GM18526 (cell line): ENCODE results near the gene CLIP2.

ENCODE experiments used
- POLR2A ChIP-seq: IDR thresholded peaks from 3 replicates; pipeline ENCODE4 v1.6.1; 2011; ENCODE audit not compliant: insufficient read length; ENCODE audit errors: extremely low read depth

Gene CLIP2

DNA sequence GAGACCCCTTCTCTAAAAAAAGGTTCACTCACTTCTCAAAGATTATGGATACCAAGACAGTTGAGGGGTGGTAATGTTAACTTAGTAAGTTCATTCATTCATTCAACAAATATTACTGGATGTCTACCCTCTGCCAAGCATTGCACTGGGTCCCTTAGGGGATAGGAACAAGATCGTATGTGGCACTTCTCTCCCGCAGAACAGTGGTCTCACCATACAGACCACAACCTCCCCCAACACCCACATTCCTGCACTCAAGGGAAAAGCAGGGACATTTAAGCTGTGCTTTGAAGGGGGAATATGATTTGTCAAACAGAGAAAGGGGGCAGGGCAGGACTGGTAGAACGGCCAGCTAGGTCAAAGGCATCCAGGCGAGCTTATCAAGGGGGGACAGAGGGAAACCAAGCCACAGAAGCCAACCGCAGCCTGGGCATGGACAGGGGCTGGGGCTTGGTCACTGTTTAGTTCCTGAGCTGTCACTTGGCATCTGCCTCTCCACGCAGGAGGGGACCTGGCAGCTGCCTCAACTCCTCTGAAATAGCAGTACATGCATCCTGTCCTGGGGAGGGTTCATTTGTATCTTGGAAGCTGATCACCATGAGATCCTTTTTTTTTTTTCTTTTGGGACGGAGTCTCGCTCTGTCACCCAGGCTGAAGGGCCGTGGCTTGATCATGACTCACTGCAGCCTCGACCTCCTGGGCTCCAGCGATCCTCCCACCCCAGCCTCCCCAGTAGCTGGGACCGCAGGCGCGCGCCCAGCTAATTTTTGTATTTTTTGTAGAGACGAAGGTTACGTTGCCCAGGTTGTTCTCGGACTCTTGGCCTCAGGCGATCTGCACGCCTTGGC lies 949 bp upstream of the CLIP2 start:
- no peak for TF ChIP-seq POLR2A

DNA sequence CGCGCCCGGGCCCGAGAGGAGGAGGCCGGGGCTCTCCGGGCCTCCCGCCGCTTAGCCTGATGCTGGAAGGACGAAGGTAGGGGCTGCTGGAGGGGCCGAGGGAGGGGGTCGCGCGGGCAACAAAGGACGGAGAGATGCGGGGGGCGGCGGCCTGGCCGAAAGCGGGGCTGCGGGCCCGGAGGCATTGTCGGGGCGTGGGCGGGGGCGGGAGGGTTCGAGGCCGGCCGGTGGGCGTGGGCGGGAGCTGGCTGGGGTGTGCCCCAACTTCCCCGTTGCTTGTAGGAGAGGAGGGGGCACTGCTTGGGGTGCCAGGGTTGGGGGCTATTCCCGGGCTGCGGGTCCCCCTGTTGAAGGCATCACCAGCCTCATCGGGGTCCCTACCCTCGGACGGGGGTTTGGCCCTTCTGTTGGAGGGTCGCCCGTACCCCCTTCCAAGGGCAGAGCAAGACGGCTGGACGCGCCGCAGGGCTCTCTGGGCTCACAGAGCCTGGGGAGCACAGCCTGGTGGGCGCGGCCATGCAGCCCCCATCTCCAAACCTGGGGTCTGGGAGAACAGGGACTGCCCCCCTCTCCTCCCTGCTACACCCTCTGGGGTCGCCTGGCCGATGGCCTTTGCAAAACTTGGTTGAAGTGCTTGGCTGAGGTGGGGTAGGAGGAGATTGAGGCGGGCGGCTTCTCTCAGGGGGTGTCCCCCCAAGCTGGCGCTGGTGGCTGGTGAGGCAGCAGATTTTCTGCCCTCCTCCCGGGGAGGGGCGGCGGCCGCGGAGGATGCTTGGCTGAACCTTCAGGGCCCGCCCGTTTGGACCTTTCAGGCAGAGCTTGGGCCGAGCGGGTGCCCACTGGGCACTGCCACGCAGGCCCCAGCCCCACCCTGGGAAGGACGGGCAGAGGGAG lies 699 bp downstream of the CLIP2 start:
- no peak for TF ChIP-seq POLR2A

DNA sequence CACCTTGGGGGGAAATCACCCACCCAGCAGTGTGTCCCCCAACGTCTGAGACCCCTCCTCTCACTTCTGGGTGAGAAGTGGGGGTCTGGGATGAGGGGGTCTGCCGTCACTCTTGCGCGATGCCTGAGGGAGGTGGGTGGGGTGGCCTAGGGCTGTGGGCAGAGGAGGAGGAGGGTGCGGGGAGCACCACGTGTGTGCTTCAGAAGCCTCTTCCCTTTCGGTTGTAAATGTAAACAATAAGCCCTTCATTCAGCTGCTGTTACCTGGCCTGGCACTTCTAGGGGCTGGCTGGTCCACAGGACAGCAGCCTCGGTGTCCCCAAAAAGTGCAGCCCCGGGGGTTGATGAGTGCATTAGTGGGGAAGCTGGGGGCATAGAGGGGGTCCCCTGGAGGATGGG lies 1.3 kb downstream of the CLIP2 start:
- TF ChIP-seq POLR2A: no peak

DNA sequence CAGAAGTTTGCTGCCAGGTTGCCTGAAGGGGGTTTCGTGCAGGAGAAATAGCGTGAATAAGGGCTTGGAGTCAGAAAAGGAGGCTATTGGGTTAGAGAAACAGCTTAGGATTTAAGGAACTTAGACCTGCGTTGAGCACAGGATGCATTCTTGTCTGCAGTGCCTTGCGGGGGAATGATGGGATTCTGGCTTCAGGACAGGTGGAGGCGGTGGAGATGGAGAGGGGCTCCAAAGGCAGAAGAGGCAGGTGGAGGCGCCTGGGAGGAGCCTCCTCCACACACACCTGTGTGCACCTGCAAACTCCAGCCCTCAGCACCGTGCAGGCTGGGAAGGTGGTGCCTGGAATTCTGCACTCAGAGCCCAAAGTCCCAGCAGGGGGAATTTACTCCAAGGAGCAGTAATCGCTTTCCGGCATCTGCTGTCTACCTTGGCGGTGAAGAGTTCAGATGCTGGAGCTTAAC lies 1.8 kb downstream of the CLIP2 start:
- TF ChIP-seq POLR2A: no peak

DNA sequence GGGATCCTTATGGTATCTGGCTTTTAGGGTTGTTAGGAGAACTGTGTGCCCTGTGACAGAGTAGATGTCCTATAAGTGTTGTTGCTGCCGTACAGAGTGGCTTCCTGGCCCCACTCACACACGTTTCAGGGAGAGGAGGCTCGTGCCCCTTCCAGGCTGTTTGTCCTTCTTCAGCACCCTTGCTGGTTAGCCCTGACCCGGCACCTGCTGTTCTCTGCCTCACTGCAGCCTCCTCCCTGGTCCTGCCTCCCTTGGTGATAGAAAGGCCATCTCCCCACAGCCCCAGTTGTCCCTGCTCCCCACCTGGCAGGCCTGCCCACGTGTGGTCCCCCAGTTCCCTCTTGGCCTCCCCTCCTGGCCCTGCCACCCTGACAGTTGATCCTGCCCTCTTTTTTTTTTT lies 2.3 kb downstream of the CLIP2 start:
- no peak for TF ChIP-seq POLR2A

DNA sequence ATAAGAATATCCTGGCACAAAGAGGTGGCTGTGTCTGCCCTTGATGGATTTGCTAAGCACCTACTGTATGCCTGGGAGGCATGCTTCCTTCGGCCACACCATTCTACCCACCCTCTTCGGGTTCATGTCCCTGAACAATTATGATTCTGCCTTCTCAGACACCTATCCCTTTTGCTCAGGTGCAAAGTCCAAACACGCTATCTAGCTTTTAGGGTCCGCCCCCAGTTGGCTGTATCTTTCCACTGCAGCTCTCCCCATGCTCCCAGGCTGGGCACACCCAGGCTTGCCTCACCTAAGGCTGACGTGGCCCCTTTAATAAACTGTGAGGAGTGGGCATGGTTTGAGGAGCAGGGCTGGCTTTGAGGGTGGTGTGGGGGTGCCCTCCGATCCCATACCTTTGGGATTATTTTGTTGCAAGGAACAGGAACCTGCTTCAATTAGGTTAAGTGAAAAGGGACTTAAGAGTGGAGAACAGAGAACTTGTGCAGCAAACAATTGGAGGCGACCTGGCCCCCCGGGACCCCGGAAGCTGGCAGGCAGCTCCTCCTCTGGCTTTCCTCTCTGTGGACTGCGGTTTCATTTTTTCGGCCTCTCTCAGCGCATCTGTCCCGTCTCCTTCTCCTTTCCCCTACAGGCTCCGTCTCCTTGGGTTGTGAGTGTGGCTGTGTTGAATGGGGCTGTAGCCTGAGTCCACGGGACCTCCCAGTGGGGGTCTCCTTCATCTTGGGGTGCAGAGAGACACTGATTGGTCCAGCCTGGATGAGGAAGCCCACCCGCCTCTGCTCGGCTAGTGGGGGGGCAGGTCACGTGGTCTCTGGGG lies 3.8 kb downstream of the CLIP2 start:
- no peak for TF ChIP-seq POLR2A

DNA sequence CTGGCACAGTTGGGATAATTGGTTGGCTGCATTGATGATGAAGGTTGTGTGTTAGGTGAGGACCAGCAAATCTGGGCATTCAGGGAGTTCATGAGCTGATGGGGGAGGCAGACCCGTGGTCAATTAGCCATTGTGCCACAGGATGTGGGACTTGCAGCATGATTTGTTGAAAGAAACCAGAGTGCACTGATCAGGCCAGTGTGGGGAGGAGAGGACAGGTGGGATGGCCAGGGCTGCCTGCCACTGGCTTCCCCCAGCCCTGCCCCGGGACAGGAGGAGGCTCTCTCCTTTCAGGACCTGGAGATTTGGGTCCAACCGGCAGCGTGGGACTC lies 4.3 kb downstream of the CLIP2 start:
- TF ChIP-seq POLR2A: no peak

DNA sequence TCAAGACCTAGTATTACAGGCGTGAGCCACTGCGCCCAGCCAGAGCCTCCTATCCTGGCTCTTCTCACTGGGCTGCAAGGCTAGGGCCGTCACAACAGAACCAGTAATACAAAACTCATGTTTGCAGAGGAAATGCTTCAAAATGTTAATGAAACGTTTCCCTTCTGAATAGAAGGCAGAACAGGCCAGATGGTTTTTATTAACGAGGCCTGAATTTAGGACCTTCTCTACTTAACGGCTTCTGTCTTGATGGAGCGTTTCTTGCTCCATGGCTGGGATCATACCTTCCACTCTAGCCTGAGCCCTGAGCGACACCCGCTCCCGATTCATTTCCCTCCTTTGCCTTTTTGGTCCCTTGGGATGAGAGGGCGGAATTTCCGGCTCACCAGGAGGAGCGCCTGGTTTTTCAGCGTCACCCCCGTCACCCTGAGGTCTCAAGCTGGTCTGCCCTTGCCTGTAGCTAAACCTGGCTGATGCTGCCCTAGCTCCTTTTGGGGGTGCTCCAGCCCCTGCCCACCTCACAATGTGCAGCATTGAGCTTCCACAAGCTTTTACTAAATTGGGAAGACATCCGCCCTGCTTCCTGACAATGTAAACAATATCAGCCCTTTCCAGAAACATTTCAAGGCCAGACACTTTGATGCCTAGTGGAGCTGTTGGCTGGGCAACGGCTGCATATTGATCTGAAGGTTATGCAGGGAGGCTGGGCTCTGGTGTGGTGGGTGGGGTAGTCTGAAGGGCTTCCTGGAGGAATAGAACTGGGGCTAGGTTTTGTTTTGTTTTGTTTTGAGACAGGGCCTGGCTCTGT lies 5.2 kb downstream of the CLIP2 start:
- TF ChIP-seq POLR2A: no peak

DNA sequence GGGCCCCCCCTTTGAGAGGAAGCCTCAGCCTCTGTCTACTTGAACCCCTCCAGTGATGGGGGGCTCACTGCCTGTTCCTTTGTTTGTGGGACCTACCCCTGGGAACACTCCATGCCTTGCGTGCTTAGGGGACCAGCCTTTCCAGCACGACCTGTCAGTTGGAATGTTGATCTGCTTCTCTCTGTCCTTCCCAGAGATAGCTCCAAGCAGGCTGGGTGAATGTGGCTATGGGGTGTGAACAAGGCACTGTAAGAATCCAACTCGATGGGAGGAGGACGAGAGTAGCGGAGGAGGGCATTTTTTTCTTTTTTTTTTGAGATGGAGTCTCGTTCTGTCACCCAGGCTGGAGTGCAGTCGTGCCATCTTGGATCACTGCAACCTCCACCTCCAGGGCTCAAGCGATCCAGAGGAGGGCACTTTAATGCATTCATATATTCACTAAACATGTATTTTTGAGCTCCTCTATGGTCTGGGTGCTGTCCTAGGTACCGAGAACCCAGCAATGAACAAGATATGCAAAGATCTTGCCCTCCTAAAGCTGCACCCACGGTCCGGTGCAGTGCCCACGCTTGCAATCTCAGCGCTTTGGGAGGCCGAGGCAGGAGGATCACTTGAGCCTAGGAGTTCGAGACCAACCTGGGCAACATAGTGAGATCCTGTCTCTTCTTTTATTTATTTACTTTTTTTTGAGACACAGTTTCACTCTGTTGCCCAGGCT lies 8.5 kb downstream of the CLIP2 start:
- no peak for TF ChIP-seq POLR2A

DNA sequence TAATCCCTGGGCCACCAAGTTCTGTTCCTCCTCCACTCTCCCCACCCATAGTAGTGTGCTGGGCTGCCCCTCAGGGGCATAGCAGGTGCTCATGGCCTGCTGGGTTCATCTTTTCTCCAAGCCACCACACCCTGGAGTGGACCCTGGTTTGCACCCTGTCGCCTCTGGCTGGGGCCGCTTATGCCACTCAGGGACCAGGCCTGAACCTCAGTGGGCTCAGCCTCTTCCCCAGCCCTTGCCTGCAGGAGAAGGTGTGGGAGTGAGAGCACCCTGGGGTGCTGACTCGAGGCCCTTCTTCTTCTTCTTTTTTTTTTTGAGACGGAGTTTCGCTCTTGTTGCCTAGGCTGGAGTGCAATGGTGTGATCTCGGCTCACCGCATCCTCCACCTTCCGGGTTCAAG lies 10.2 kb downstream of the CLIP2 start:
- TF ChIP-seq POLR2A: no peak

DNA sequence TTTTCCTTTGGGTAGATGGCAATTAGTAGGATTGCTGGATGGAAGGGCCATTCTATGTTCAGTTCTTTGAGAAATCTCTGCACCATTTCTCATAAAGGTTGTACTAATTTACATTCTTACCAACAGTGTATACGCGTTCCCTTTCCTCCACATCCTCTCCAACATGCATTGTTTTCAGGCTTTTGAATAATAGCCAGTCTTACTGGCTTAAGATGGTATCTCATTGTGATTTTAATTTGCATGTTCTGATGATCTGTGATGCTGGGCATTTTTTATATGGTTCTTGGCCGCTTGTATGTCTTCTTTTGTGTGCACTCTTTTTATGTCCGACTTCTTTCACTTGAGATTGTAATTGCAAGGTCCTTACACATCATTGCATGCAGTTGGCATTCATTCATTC lies 11.7 kb downstream of the CLIP2 start:
- no peak for TF ChIP-seq POLR2A

DNA sequence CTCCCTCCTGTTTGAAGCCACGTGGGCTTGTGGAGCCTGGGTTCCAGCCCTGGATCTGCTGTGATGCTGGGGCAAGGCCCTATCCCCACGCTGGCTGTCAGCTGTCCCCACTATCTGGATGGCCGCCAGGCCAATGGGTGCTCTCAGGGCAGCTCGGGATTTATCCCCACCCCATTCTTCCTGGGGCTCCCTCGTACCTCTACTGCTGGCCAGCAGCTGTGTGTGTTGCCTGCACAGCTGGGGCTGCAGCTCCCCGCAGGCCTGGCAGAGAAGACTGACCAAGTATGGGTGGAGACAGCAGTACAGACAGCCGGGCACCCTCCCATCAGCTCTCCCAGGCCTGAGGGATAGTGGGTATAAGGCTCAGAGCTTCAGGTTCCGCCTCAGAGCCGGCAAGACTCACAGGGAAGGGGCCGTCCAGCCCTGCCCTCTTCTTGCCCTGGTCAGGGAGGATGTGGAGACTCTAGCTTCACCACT lies 13.6 kb downstream of the CLIP2 start:
- no peak for TF ChIP-seq POLR2A

DNA sequence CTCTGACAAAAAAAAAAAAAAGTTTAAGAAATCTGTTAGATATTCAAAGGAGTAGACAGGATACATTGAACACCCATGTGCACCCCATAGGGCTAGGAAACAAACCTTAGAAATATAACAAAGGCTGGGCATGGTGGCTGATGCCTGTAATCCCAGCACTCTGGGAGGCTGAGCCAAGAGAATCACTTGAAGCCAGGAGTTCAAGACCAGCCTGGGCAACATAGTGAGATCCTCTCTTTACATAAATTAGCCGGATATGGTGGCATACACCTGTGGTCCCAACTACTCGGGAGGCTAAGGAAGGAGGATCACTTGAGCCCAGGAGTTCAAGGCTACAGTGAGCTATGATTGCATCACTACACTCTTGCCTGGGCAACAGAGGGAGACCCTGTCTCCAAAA lies 15.3 kb downstream of the CLIP2 start:
- no peak for TF ChIP-seq POLR2A
